OCI-LY7 (cell line): ENCODE results near the gene TSPOAP1. TPM values are rescaled to one million over a fixed set of nuclear protein-coding genes. Genes with fewer than 3 reads are reported as not detected.

Experiments used
- BruUV-seq: library from RNA; stranded (reverse); fragments of 400-500 nt; replicated peaks from 2 replicates; lab custom pipeline; 2021; lab: Mats Ljungman, UMichigan
- CTCF ChIA-PET: fragments of 300-600 bp; sonication (Branson Sonifier 250); formaldehyde crosslinking; loops from one replicate; lab custom pipeline; 2022; ENCODE audit warnings: antibody characterized with exemption; ENCODE audit not compliant: unreplicated experiment; lab: Charles Lee
- POLR2A ChIA-PET: fragments of 300-600 bp; sonication (Branson Sonifier 250); formaldehyde crosslinking; loops from one replicate; lab custom pipeline; 2022; ENCODE audit warnings: antibody characterized with exemption; lab: Charles Lee
- DNase-seq: peaks from one replicate; pipeline ENCODE4 v3.0.0-alpha.2; 2015; ENCODE audit warnings: low spot score
- H2AFZ ChIP-seq: fragments of 200-600 bp; sonication (generic), shearing (Covaris generic); 2 replicates; pipeline ENCODE4 v1.6.1; 2014; ENCODE audit warnings: mild to moderate bottlenecking, antibody characterized with exemption, low read length, moderate library complexity
- H3K27ac ChIP-seq: fragments of 200-600 bp; sonication (generic); 2 replicates; pipeline ENCODE4 v1.5.1; 2014; ENCODE audit warnings: mixed run types, low read depth, mild to moderate bottlenecking, moderate library complexity, low read length, inconsistent platforms; ENCODE audit not compliant: poor library complexity, severe bottlenecking
- H3K36me3 ChIP-seq: fragments of 200-600 bp; sonication (generic); 2 replicates; pipeline ENCODE4 v1.6.1; 2014; ENCODE audit warnings: mild to moderate bottlenecking, antibody characterized with exemption, low read length, moderate library complexity, mixed read lengths; ENCODE audit not compliant: insufficient read depth
- H3K4me1 ChIP-seq: fragments of 200-600 bp; sonication (generic); 2 replicates; pipeline ENCODE4 v1.5.1; 2014; ENCODE audit warnings: mild to moderate bottlenecking, low read length; ENCODE audit not compliant: insufficient read depth, poor library complexity, severe bottlenecking
- H3K4me2 ChIP-seq: fragments of 200-600 bp; sonication (generic); 2 replicates; pipeline ENCODE4 v1.6.1; 2014; ENCODE audit warnings: mild to moderate bottlenecking, low read length
- H3K4me3 ChIP-seq: fragments of 200-600 bp; sonication (generic); 2 replicates; pipeline ENCODE4 v1.5.1; 2014; ENCODE audit warnings: mild to moderate bottlenecking, low read depth, low read length; ENCODE audit not compliant: poor library complexity, severe bottlenecking
- H3K79me2 ChIP-seq: fragments of 200-600 bp; sonication (generic); 2 replicates; pipeline ENCODE4 v1.6.1; 2016; ENCODE audit warnings: low read depth, mild to moderate bottlenecking, low read length, moderate library complexity, mixed read lengths; ENCODE audit not compliant: insufficient read depth
- H3K9me2 ChIP-seq: fragments of 200-600 bp; sonication (generic); 2 replicates; pipeline ENCODE4 v1.6.1; 2016; ENCODE audit warnings: mild to moderate bottlenecking, low read length, mixed read lengths; ENCODE audit not compliant: insufficient read depth
- H3K9me3 ChIP-seq: fragments of 200-600 bp; sonication (generic); 2 replicates; pipeline ENCODE4 v1.6.1; 2014; ENCODE audit warnings: mild to moderate bottlenecking, mixed run types, low read length, mixed read lengths
- H4K20me1 ChIP-seq: fragments of 200-600 bp; sonication (generic); 2 replicates; pipeline ENCODE4 v1.6.1; 2014; ENCODE audit warnings: mild to moderate bottlenecking, antibody characterized with exemption, low read length, moderate library complexity, mixed read lengths; ENCODE audit not compliant: insufficient read depth
- CTCF ChIP-seq: fragments of 200-600 bp; sonication (generic); conservative IDR thresholded peaks from 2 replicates; pipeline ENCODE4 v1.5.1; 2014; ENCODE audit warnings: mild to moderate bottlenecking, antibody characterized with exemption, low read length, moderate library complexity, mixed read lengths
- EZH2phosphoT487 ChIP-seq: fragments of 200-600 bp; sonication (generic); IDR thresholded peaks from 2 replicates; pipeline ENCODE4 v1.6.1; 2018; ENCODE audit warnings: low read depth, borderline replicate concordance, mild to moderate bottlenecking, mixed run types, antibody characterized with exemption, low read length, moderate library complexity, mixed read lengths
- intact Hi-C: fragments of 100-400 bp; cut with micrococcal nuclease; formaldehyde crosslinking; loops from one replicate; pipeline ENCODE4 v1.10.0; 2022; ENCODE audit not compliant: unreplicated experiment
- total RNA-seq, 2 experiments: library from RNA; depleted of rRNA in 1 of 2; stranded (reverse); fragments of >200 nt in 1 of 2; shearing (Covaris generic) in 1 of 2; gene quantifications; 2 replicates each; pipeline ENCODE4 v1.2.3, GENCODE V29; 2014 to 2022

TSPOAP1 gene
- total RNA-seq, 2 experiments from 2014 or later: 24.0 to 50.6 TPM

GRCh38 chr17:58369214-58370031 lies 40.8 kb upstream of the TSPOAP1 start:
- Histone ChIP-seq H3K79me2 (no peaks in the 10 kb centered on the region), H3K4me2 (no peak overlapping the region), H3K36me3 (no peaks in the 10 kb centered on the region), H3K9me2 (no peaks in the 10 kb centered on the region), H3K9me3 (no peaks in the 10 kb centered on the region), H4K20me1 (no peaks in the 10 kb centered on the region), H2AFZ (peak overlapping the region; percentile 39; the same call in 1 of the 2 replicates), H3K27ac (no peak overlapping the region), H3K4me1 (peaks cover 45% of the 10 kb centered on the region), H3K4me3 (no peak overlapping the region)
- ChIA-PET CTCF (interaction anchor here (1.8 kb wide), 1 partner anchor 19 kb away, joined by 6 read pairs; no protein-coding TSS in a partner anchor), POLR2A (interaction anchor here (0.6 to 4.4 kb wide), 10 partner anchors 9 to 173 kb away, joined by 3 to 20 read pairs (median 4); partner anchors contain the start of gene RNF43)
- intact Hi-C loops: loop anchor here (5.0 kb wide), 1 partner anchor 48 kb away; the partner anchor contains the start of gene RNF43
- DNase-seq: no peak
- no TSS peak for BruUV-seq
- no peak for TF ChIP-seq CTCF
- no peak for TF ChIP-seq EZH2phosphoT487

GRCh38 chr17:58368860-58369213 lies 40.2 kb upstream of the TSPOAP1 start:
- no peak overlapping the region for H3K4me3 ChIP-seq
- H3K9me2 ChIP-seq: no peaks in the 10 kb centered on the region
- H3K9me3 ChIP-seq: no peaks in the 10 kb centered on the region
- peak overlapping the region; percentile 39; the same call in 1 of the 2 replicates for H2AFZ ChIP-seq
- TF ChIP-seq EZH2phosphoT487 (no peak), CTCF (no peak)
- no peaks in the 10 kb centered on the region for H3K79me2 ChIP-seq
- peak; percentile 52 for DNase-seq
- H3K4me1 ChIP-seq: peaks cover 45% of the 10 kb centered on the region
- ChIA-PET CTCF (interaction anchor here (0.6 to 1.8 kb wide), 2 partner anchors 11 to 20 kb away, joined by 3 to 6 read pairs; no protein-coding TSS in a partner anchor), POLR2A (interaction anchor here (0.9 to 4.4 kb wide), 6 partner anchors 9 to 49 kb away, joined by 3 to 20 read pairs (median 5); partner anchors contain the start of gene RNF43)
- no peak overlapping the region for H3K27ac ChIP-seq
- BruUV-seq: no TSS peak
- no peak overlapping the region for H3K4me2 ChIP-seq
- H4K20me1 ChIP-seq: no peaks in the 10 kb centered on the region
- intact Hi-C loops: loop anchor here (5.0 kb wide), 1 partner anchor 48 kb away; the partner anchor contains the start of gene RNF43
- no peaks in the 10 kb centered on the region for H3K36me3 ChIP-seq
